ENCODE data around the gene BANF2. TPM values are rescaled to one million over a fixed set of nuclear protein-coding genes. Genes with fewer than 3 reads are reported as not detected.
A peak's percentile ranks its signal among the peaks of the same experiment; 100 is the strongest.

Gene BANF2
- total and polyA plus RNA-seq, 2 of the 13 experiments (the other 11 are each of a cell fraction or from before 2014, with no cell fraction given): 0.35 TPM; not detected in 1

DNA sequence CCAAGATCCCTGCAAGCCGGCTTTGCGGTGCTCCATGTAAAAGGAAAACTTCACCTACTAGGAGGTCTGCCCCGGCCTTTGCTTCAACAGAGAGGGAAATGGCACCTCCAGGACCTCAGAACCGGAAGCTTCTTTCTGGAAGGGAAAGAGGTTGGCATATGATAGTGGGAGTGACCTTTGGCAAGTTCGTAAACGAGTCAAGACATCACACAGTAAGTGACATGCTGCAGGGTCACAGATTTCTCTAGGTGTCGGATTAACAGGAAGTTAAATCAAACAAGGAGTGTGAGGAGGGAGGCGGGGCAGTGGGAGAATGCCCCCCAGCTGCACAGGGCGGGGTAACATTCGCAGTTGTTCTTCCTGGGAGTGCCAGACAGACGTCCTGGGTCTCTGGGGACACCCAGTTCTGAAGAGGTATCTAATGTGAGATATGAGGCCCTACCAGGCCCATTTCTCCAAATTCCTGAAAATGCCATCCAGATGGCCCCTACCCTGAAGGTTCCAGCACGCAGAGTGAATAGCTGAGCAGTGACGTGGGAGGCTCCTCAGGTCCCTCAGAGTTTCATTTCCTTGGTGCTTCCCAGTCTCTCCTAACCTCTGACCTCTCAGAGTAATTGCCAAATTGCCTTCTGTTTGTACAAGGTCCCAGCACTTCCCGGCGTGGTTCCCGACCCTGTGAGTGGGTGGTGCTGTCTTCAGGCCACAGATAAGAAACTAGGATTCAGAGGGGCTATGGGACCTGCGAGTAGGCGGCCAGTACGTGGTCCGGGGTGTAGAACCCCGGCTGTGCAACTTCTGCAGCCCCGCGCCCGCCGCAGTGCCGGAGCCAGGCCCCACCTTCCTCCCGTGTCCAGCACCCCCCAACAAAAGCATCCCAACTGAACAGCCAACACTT, 19.6 kb upstream of the BANF2 start (continued):
- no peak for TF ChIP-seq MTF1 (CRISPR knock-in tag; IDR thresholded peaks at IDR 0.05)
- no peak for TF ChIP-seq NAIF1 (CRISPR knock-in tag; IDR thresholded peaks at IDR 0.05; ENCODE audit: borderline replicate concordance)
- peak; percentile 68; the same call in 1 of the 2 replicates for TF ChIP-seq PAF1 (CRISPR knock-in tag; IDR thresholded peaks at IDR 0.05)
- TF ChIP-seq SOX13 (IDR thresholded peaks at IDR 0.05): 0 out of 2 replicates have a peak, but pooled peaks have one; percentile 63
- TF ChIP-seq SOX13 (CRISPR knock-in tag; conservative IDR thresholded peaks at IDR 0.05 in 1 of 2, IDR thresholded peaks at IDR 0.05 in 1 of 2): peak in 1 of 2 experiments; percentile 78; a peak in 2 of 4 replicates
- no peak for TF ChIP-seq GLI4 (CRISPR knock-in tag; IDR thresholded peaks at IDR 0.05; ENCODE audit: borderline replicate concordance)
- no peak for TF ChIP-seq SOX6 (IDR thresholded peaks at IDR 0.05)
- peak; percentile 76 for TF ChIP-seq SOX6 (CRISPR knock-in tag; IDR thresholded peaks at IDR 0.05)
- no peak for TF ChIP-seq FOXM1 (CRISPR knock-in tag; IDR thresholded peaks at IDR 0.05)
- TF ChIP-seq, protein P1, sequence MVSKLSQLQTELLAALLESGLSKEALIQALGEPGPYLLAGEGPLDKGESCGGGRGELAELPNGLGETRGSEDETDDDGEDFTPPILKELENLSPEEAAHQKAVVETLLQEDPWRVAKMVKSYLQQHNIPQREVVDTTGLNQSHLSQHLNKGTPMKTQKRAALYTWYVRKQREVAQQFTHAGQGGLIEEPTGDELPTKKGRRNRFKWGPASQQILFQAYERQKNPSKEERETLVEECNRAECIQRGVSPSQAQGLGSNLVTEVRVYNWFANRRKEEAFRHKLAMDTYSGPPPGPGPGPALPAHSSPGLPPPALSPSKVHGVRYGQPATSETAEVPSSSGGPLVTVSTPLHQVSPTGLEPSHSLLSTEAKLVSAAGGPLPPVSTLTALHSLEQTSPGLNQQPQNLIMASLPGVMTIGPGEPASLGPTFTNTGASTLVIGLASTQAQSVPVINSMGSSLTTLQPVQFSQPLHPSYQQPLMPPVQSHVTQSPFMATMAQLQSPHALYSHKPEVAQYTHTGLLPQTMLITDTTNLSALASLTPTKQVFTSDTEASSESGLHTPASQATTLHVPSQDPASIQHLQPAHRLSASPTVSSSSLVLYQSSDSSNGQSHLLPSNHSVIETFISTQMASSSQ (IDR thresholded peaks at IDR 0.05; ENCODE audit: low read depth): peak; percentile 23; the same call in 1 of the 2 replicates
- TF ChIP-seq, protein P1 (CRISPR knock-in tag; IDR thresholded peaks at IDR 0.05; ENCODE audit: borderline replicate concordance): no peak; the same call in 1 of the 2 replicates
- no peak; the same call in 1 of the 2 replicates for TF ChIP-seq CHD2 (IDR thresholded peaks at IDR 0.05; ENCODE audit: low read depth, low read length)
- TF ChIP-seq NFYB (CRISPR knock-in tag; IDR thresholded peaks at IDR 0.05): no peak
- no peak for TF ChIP-seq ZFYVE20 (CRISPR knock-in tag; IDR thresholded peaks at IDR 0.05; ENCODE audit: borderline replicate concordance, low read depth)
- no peak for TF ChIP-seq ZKSCAN5 (CRISPR knock-in tag; IDR thresholded peaks at IDR 0.05)
- TF ChIP-seq KAT2B (IDR thresholded peaks at IDR 0.05; ENCODE audit: borderline replicate concordance, low read depth, low read length): no peak
- TF ChIP-seq, protein P2, sequence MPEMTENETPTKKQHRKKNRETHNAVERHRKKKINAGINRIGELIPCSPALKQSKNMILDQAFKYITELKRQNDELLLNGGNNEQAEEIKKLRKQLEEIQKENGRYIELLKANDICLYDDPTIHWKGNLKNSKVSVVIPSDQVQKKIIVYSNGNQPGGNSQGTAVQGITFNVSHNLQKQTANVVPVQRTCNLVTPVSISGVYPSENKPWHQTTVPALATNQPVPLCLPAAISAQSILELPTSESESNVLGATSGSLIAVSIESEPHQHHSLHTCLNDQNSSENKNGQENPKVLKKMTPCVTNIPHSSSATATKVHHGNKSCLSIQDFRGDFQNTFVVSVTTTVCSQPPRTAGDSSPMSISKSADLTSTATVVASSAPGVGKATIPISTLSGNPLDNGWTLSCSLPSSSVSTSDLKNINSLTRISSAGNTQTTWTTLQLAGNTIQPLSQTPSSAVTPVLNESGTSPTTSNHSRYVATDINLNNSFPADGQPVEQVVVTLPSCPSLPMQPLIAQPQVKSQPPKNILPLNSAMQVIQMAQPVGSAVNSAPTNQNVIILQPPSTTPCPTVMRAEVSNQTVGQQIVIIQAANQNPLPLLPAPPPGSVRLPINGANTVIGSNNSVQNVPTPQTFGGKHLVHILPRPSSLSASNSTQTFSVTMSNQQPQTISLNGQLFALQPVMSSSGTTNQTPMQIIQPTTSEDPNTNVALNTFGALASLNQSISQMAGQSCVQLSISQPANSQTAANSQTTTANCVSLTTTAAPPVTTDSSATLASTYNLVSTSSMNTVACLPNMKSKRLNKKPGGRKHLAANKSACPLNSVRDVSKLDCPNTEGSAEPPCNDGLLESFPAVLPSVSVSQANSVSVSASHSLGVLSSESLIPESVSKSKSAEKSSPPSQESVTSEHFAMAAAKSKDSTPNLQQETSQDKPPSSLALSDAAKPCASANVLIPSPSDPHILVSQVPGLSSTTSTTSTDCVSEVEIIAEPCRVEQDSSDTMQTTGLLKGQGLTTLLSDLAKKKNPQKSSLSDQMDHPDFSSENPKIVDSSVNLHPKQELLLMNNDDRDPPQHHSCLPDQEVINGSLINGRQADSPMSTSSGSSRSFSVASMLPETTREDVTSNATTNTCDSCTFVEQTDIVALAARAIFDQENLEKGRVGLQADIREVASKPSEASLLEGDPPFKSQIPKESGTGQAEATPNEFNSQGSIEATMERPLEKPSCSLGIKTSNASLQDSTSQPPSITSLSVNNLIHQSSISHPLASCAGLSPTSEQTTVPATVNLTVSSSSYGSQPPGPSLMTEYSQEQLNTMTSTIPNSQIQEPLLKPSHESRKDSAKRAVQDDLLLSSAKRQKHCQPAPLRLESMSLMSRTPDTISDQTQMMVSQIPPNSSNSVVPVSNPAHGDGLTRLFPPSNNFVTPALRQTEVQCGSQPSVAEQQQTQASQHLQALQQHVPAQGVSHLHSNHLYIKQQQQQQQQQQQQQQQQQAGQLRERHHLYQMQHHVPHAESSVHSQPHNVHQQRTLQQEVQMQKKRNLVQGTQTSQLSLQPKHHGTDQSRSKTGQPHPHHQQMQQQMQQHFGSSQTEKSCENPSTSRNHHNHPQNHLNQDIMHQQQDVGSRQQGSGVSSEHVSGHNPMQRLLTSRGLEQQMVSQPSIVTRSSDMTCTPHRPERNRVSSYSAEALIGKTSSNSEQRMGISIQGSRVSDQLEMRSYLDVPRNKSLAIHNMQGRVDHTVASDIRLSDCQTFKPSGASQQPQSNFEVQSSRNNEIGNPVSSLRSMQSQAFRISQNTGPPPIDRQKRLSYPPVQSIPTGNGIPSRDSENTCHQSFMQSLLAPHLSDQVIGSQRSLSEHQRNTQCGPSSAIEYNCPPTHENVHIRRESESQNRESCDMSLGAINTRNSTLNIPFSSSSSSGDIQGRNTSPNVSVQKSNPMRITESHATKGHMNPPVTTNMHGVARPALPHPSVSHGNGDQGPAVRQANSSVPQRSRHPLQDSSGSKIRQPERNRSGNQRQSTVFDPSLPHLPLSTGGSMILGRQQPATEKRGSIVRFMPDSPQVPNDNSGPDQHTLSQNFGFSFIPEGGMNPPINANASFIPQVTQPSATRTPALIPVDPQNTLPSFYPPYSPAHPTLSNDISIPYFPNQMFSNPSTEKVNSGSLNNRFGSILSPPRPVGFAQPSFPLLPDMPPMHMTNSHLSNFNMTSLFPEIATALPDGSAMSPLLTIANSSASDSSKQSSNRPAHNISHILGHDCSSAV (CRISPR knock-in tag; IDR thresholded peaks at IDR 0.05; ENCODE audit: borderline replicate concordance): no peak

Measured in HepG2 (cell line).